SK-N-MC (cell line): ENCODE data around the gene NACAD.

ENCODE experiments used
- EZH2 ChIP-seq: fragments of 200-600 bp; sonication (generic); IDR thresholded peaks from one replicate; pipeline ENCODE4 v1.6.1; 2017; ENCODE audit warnings: antibody characterized with exemption
- POLR2AphosphoS5 ChIP-seq: IDR thresholded peaks from 2 replicates; pipeline ENCODE4 v1.6.1; 2012; ENCODE audit warnings: mild to moderate bottlenecking, low read depth, low read length, borderline replicate concordance

- no peak for TF ChIP-seq POLR2AphosphoS5
- no peak for TF ChIP-seq EZH2
Observed at GRCh38 chr7:45118889-45119331, 30.1 kb upstream of the NACAD start.
